ENCODE results near the gene FA2H.

Gene FA2H

GRCh38 chr16:74721716-74722115 is 52.9 kb downstream of the FA2H start:
- no peak for DNase-seq

GRCh38 chr16:74720579-74720978 is 54.0 kb downstream of the FA2H start:
- no peak for DNase-seq

GRCh38 chr16:74718741-74719610 is 55.6 kb downstream of the FA2H start:
- no peak for DNase-seq

GRCh38 chr16:74718140-74718539 is 56.5 kb downstream of the FA2H start:
- no peak for DNase-seq

GRCh38 chr16:74717367-74717766 is 57.3 kb downstream of the FA2H start:
- no peak for DNase-seq

GRCh38 chr16:74716355-74716754 is 58.3 kb downstream of the FA2H start:
- no peak for DNase-seq

GRCh38 chr16:74713876-74714275 is 60.7 kb downstream of the FA2H start:
- no peak for DNase-seq

GRCh38 chr16:74713325-74713724 is 61.3 kb downstream of the FA2H start:
- DNase-seq, result no peak

- no peak for DNase-seq
Measured at GRCh38 chr16:74711938-74712337, 62.7 kb downstream of the FA2H start.

GRCh38 chr16:74710401-74710800 is 64.2 kb downstream of the FA2H start:
- no peak for DNase-seq

GRCh38 chr16:74709441-74709877 is 65.2 kb downstream of the FA2H start:
- DNase-seq, result peak; percentile 69

- DNase-seq, result peak; percentile 39
Measured at GRCh38 chr16:74700438-74701225, 74.0 kb downstream of the FA2H start, which contains the start of gene MLKL. Gene MLKL (minus strand): TSS chr16:74700862. CDS start chr16:74695757, 5,105 bp downstream.

- DNase-seq, result no peak
Measured at GRCh38 chr16:74700116-74700437, 74.5 kb downstream of the FA2H start.

GRCh38 chr16:74699666-74700065 is 75.0 kb downstream of the FA2H start:
- no peak for DNase-seq

- DNase-seq, result no peak
Measured at GRCh38 chr16:74698222-74698621, 76.4 kb downstream of the FA2H start.

- peak; percentile 39 for DNase-seq
Measured at GRCh38 chr16:74695450-74696422, 78.9 kb downstream of the FA2H start.

GRCh38 chr16:74691093-74691855 is 83.3 kb downstream of the FA2H start:
- DNase-seq, result no peak

GRCh38 chr16:74682556-74682955 is 92.1 kb downstream of the FA2H start:
- no peak for DNase-seq

GRCh38 chr16:74680681-74681080 is 93.9 kb downstream of the FA2H start:
- DNase-seq, result no peak

GRCh38 chr16:74679983-74680382 is 94.6 kb downstream of the FA2H start:
- DNase-seq, result no peak

GRCh38 chr16:74677868-74678267 is 96.8 kb downstream of the FA2H start:
- no peak for DNase-seq

GRCh38 chr16:74673876-74674275 is 100.7 kb downstream of the FA2H start:
- no peak for DNase-seq
